GM19452 (cell line): Measurements from ENCODE around the gene XAB2.
"Not testable (repeated sequence)": the region's sequence is repeated elsewhere in the genome, so short reads cannot be mapped to it uniquely, and the experiment has no call there.

Source experiments
- ATAC-seq: cut with Tn5 transposase; IDR thresholded peaks from one replicate; pipeline ENCODE4 v1.9.1; 2021; ENCODE audit not compliant: unreplicated experiment

XAB2 gene

GRCh38 chr19:7582446-7582845, 46.9 kb downstream of the XAB2 start:
- no peak for ATAC-seq

- ATAC-seq = no peak
These were observed 50.2 kb downstream of the XAB2 start for GRCh38 chr19:7579182-7579581.

- ATAC-seq = no peak
These were observed 51.2 kb downstream of the XAB2 start for GRCh38 chr19:7578127-7578526.

- not testable (repeated sequence) for ATAC-seq
These were observed 51.9 kb downstream of the XAB2 start for GRCh38 chr19:7577422-7577821.

GRCh38 chr19:7575434-7576040, 53.8 kb downstream of the XAB2 start:
- ATAC-seq = no peak

- no peak for ATAC-seq
These were observed 58.6 kb downstream of the XAB2 start for GRCh38 chr19:7570761-7571160.
